Measurements from ENCODE around the gene E2F7.

- TF ChIP-seq EZH2phosphoT487 (IDR thresholded peaks at IDR 0.05; ENCODE audit: unreplicated experiment) (no peak), ZNF331 (CRISPR knock-in tag; IDR thresholded peaks at IDR 0.05; ENCODE audit: low read depth) (no peak), CTCF (conservative IDR thresholded peaks at IDR 0.05; ENCODE audit: low read depth in 2 of 2) (no peak), EZH2 (IDR thresholded peaks at IDR 0.05; ENCODE audit: low read depth, unreplicated experiment) (no peak), POLR2AphosphoS5 (IDR thresholded peaks at IDR 0.05; ENCODE audit: low read depth) (no peak), JUNB (IDR thresholded peaks at IDR 0.05; ENCODE audit: unreplicated experiment) (no peak), NANOG (IDR thresholded peaks at IDR 0.05; ENCODE audit: borderline replicate concordance) (no peak), CREB1 (CRISPR knock-in tag; IDR thresholded peaks at IDR 0.05; ENCODE audit: low read depth) (no peak), REST (IDR thresholded peaks at IDR 0.05; ENCODE audit: unreplicated experiment) (no peak)
Measured at GRCh38 chr12:77040231-77040630, 25.1 kb downstream of the E2F7 start.

Data from GM23338 (cell line).